Loucy (cell line): Measurements from ENCODE around the gene ODAM.

ENCODE experiments used
- EZH2phosphoT487 ChIP-seq: fragments of 200-600 bp; IDR thresholded peaks from 2 replicates; pipeline ENCODE4 v1.6.1; 2018; ENCODE audit warnings: antibody characterized with exemption, mild to moderate bottlenecking, moderate library complexity, borderline replicate concordance
- TF ChIP-seq, protein P1 (sequence below): fragments of 200-600 bp; sonication (generic); conservative IDR thresholded peaks from 2 replicates; pipeline ENCODE4 v1.5.1; 2014; ENCODE audit warnings: mild to moderate bottlenecking, antibody characterized with exemption, low read length

GRCh38 chr4:70182517-70183167, 12.9 kb upstream of the ODAM start:
- TF ChIP-seq, protein P1, sequence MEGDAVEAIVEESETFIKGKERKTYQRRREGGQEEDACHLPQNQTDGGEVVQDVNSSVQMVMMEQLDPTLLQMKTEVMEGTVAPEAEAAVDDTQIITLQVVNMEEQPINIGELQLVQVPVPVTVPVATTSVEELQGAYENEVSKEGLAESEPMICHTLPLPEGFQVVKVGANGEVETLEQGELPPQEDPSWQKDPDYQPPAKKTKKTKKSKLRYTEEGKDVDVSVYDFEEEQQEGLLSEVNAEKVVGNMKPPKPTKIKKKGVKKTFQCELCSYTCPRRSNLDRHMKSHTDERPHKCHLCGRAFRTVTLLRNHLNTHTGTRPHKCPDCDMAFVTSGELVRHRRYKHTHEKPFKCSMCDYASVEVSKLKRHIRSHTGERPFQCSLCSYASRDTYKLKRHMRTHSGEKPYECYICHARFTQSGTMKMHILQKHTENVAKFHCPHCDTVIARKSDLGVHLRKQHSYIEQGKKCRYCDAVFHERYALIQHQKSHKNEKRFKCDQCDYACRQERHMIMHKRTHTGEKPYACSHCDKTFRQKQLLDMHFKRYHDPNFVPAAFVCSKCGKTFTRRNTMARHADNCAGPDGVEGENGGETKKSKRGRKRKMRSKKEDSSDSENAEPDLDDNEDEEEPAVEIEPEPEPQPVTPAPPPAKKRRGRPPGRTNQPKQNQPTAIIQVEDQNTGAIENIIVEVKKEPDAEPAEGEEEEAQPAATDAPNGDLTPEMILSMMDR = no peak
- TF ChIP-seq EZH2phosphoT487 = no peak
